A204.1 (cell line): ENCODE measurements around the gene OR4A47.
"Not testable (repeated sequence)": the region's sequence is repeated elsewhere in the genome, so short reads cannot be mapped to it uniquely, and the experiment has no call there.

Source experiments
- FAIRE-seq: peaks from 2 replicates; lab custom pipeline; 2012; peaks lifted over from hg19 to GRCh38; lab: Jason Lieb, UNC

The OR4A47 gene

GRCh38 chr11:48488493-48488892 is at the start of gene OR4A47:
Gene OR4A47 (plus strand): TSS chr11:48488793. CDS start chr11:48488793, 0 bp downstream.
- not testable (repeated sequence) for FAIRE-seq

- not testable (repeated sequence) for FAIRE-seq
These were observed 32.7 kb upstream of the OR4A47 start for GRCh38 chr11:48455909-48456308.

- FAIRE-seq, result not testable (repeated sequence)
These were observed 14.6 kb upstream of the OR4A47 start for GRCh38 chr11:48473966-48474365.

- FAIRE-seq, result not testable (repeated sequence)
These were observed 13.9 kb upstream of the OR4A47 start for GRCh38 chr11:48474703-48475102.

- not testable (repeated sequence) for FAIRE-seq
These were observed 17.6 kb downstream of the OR4A47 start for GRCh38 chr11:48506169-48506568.

- no peak for FAIRE-seq
These were observed 50.4 kb downstream of the OR4A47 start for GRCh38 chr11:48538991-48539390.
